Hepatic stellate cell (primary cell): ENCODE data around the gene ASAP2.

Source experiments
- DNase-seq: peaks from one replicate; pipeline ENCODE4 v3.0.0; 2011; ENCODE audit warnings: low spot score

The ASAP2 gene

DNA sequence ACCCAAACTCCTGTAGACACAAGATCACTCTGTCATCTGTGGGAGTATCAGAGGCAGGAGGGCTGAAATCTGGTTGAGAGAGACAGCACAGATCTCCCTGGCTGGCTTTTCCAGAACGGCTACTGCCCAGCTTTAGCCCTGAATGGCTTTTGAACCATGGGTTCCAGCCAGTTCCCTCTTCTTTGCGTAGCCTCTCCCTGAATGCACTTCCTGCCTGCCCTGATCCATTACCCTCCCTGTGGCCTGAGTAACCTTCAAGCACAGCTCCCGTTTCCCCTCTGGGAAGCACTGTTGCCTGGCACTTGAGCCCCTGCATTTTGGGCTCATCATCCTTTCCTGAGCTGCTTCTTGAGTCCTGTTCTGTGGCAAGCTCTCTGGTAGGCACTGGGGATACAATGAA, 68.8 kb downstream of the ASAP2 start:
- DNase-seq = no peak

DNA sequence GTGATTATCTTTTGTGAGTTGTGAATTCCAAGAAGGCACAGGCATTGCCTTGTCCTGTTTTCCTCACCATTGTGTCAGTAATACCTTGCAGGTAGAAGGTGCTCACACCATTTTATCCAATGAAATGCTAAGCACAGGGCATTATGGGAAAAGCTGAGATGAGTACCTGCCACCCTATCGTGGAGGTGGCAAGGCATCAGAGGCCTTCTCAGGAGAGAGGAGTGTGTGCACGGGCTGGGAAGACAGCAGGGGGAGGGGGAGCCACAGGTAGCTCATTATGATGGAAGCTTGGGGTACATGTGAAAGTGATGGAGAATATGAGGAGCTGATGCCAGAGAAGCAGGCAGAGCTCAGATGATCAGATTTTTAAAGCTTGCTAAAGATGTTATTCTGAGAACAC, 69.5 kb downstream of the ASAP2 start:
- DNase-seq = no peak

DNA sequence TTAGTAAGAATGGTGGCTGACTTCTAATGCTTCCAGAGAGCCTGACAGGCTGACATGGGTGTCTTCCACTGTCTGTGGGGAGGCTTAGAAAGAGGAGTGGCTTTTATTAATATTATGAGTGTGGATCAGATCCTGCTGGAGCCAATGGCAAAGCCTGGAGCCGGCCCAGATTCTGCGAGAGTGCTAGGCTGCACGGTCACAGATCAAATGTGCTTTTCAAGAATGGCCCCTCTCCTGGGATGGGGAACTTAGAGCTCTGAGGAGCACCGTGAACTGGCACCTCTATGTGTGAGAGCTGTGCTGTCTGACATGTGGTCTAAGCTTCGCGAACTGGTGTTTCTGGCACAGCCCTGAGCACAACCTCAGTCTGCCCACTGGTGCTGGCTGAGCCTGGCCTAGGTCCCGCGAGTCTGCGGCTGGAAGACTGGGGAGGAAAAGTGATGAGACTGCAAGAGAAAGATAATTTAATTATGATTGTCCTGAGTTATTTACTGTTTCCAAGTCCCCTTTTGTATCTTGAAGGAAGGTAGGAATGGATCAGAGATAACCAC, 70.4 kb downstream of the ASAP2 start:
- DNase-seq = no peak

DNA sequence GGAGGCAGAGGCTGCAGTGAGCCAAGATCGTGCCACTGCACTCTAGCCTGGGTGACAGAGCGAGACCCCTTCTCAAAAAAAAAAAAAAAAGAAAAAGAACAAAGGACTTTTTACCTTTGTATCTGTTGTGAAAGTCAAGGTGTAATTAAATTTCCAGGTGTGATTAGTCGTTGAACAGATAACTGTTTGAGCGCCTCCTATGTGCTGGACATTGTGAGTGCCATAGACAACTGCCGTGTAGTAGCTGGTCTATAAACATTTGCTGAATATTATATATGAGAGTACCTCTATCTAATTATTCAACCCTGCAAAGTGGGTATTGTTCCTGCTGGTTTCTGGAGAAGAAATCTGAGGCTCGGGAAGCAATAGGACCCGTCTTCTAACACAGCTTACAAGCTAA, 71.8 kb downstream of the ASAP2 start:
- DNase-seq = no peak

DNA sequence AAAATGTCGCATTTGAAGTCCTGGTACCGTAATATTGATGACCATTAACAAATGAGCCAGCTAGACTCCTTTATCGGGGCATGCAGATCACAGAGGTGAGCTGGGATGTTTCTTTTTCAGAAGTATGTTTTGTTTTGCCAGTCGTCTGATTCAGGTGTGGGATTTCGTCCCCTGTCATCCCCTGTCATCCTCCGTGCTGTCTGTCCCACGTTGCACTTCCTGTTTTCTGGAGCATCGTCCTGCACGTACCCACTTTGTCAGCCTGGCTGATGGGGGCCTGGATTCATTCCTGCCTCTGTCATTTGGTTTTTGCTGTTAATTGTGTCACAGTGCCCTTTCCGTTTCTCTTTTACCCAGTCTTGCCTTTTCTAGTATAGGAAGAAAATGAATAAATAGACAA, 72.8 kb downstream of the ASAP2 start:
- no peak for DNase-seq

DNA sequence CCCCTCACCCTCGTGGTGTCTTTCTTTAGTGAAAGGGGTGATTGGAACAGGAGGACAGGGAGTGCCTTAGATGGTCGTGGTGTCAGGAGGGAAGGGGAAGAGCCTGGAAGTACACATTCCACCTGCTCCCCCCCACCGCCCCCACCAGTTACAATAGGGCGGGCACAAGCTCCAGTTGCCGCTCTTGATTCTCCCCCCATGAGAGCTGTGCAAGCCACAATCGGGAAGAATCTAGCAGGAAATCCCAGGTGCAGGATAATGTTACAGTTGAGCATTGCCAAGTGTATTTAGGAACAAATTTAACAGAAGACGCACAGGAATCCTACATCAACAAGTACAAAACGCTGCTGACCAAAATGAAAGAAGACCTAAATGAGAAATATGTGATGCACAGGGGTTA, 73.6 kb downstream of the ASAP2 start:
- DNase-seq = no peak

DNA sequence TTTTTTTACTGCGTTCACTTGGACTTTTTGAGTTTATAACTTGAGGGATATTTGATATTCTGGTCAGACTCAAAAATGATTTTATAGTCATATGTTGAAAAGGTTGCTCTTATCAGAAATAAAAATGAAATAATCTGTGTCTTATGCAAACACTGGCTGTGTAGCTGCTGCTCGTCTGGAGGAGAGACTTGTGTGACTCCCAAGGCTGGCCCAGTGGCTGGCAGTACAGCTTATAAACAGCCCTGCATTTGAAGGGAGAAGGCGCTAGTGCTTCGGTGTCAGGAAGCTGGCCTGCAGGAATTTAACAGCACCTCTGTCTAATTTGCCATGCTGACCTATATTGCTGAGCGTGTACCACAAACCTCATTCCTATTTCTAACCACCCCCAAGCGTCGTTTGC, 74.5 kb downstream of the ASAP2 start:
- DNase-seq = no peak

DNA sequence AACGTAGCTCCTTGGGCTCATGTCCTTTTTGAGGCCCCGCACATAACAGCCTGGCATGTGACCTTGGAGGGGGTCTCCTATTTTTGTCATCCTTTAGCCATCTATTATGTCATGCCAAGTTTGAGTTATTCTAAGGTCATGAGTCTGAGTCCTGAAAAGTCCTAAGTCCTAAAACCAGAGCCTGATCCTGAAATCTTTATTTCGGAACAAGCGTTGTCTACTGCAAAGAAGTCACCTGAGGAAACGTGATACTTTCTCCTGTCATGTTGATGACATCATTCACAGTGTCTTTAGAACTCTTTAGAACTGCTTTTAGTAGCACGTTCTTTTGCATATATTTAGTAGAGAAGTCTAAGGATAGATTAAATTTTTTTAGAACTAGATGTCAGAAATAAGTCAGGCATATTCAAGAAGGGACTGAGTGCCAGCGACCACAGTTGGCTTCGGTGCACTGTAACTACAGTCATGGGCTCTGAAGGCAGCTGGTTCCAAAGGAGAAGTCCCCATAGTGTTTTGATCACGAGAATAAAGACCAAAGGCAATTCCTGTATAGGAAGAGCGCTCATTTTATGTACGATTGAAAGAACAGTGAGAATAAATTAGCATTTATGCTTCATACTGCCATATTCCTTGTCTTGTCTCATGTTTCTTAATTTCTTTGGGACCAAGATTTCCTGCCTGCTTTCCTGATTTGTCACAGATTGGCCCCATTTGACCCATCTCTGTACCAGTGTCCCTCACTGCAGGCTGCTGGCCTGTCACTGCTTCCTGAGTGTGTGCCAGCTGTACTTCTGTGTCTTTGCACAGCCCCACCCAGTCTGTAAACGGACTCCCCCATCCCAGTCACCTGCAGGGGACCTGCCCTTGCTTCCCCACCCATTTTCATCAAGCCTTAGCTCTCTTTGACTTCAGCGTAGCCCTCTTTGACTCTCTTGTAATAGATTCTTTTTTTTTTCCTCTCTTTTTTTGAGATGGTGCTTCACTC, 75.8 kb downstream of the ASAP2 start:
- DNase-seq = no peak

DNA sequence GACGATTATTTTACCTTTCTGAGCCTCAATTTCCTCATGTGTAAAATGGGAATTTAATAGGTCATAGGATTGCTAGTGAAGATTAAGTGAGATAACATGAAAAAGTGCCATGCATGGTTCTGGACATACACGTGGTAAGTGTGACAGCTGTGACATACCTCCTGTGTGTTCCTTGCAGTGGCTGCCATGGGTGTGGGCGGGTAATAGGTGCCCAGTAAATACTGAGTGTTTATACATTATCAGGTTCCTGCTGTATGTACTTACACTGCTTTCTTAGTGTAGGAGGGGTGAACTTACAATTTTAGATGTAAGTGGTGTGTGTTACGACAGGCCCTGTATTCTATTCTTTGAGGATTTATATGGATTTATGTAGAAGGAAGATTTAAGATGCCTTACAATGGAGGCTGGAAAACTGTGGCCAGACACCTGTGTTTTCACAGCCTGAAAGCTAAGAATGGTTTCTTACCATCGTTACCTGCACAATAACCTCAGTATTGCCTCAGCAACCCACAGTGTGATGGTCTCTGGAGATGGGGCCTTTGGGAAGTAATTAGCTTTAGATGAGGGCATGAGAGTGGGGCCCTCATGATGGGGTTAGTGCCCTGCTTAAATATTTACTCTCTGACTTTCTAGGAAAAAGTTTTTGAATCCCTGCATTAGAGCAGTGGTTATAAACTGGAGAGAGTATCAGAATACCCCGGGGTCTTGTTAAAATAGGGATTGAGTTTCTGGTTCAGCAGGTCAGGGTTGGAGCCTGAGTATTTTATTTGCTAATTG, 78.1 kb downstream of the ASAP2 start:
- no peak for DNase-seq

DNA sequence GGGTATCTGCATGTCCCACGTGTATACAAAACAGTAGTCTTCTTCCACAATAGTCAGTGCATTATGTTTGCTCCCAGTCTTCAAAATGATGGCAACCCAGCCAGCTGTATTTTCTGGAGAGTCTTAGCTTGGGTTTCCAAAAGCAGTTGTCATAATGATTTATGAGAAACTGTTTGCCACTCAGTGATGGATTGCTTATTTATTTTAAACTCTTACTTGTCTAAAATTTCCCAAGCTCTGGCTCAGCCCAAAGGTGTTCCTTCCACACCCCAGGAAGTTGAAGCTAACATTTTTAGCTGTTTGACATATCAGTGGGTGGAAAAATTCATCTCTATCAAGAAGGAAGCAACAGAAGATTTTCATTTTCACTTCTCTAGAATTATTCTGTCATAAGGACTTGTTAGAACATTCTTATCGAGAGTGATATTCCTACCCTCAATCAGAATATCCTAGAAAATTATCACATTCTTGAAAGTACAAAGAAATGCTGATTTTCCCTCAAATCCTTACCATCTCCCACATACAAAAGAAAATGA, 78.8 kb downstream of the ASAP2 start:
- DNase-seq = no peak

DNA sequence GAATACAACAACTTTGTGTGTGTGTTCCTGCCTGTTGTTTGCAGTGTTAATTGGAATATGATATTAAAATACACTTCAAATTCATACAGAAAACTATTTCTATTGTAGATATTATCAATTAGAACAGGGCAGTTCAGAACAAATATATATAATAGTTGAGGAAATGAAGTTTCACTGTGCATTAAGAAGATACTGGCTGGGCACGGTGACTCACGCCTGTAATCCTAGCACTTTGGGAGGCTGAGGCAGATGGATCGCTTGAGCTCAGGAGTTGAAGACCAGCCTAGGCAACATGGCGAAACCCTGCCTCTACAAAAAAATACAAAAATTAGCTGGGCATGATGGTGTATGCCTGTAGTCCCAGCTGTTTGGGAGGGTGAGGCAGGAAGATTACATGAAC, 79.3 kb downstream of the ASAP2 start:
- no peak for DNase-seq

DNA sequence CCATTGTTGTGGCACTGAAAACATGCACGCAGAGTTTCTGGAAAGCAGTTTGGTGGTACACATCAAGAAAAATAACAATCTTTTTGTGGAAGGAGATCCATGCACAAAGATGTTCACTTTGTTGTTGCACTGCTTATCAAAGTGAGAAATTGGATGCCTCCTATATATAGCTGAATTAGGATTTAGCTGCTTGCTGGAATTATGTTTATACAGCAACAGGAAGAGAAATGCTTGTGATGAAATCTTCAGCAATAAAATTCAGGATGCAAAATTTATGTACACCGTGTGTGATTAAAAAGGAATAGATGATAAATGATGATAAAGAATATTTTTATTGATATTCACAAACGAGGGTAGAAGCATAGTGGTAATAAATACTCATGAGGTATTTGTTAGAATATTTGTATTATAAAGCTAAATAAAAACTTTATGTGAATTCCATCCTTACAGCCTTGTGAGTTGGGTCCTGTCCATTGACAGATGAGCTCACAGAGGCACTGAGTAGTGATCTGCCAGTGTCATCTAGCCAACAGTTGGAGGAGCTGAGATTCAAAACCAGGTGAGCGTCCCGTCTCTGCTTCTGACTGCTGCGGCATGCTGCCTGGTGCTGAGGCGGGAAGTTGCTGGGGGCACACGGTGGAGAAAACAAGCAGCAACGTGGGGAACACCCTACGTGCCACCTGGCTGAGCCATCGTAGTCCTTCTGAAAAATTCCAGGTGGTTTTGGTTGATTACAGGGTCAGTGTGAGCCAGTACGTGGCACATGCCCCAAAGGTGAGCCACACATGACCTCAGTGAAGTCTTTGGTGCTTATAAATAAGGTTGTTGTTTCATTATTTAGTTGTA, 80.2 kb downstream of the ASAP2 start:
- DNase-seq = no peak

DNA sequence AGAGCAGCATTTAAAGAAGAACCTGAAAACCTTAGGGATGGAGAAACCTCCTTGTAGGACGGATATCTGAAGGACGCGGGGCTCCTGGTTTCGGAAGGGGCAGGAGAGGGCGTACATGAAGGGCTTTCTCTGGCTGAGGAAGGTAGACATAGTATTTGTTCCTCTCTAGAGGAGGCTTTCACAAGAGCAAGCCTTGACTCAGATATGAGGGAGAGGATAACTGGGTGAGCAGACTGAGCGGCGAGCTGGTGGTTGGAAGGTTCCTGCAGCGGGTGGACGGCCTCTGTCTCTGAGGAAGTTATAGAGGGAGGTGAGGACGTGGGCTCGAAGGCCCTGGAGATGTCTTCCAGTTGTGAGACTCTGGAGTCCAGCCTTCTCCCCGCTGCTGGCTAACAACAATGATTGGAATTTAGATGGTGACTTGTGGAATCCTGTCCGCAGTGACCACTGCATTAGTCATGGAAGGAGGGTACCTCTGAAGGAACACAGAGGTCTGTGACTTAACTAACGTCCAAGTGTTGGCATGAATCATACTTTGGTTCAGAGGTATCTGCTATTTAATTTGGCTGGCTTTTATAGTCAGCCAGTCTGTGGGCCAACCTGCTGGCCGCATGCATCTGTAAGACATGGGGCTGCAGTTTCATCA, 80.9 kb downstream of the ASAP2 start:
- peak; percentile 93 for DNase-seq

DNA sequence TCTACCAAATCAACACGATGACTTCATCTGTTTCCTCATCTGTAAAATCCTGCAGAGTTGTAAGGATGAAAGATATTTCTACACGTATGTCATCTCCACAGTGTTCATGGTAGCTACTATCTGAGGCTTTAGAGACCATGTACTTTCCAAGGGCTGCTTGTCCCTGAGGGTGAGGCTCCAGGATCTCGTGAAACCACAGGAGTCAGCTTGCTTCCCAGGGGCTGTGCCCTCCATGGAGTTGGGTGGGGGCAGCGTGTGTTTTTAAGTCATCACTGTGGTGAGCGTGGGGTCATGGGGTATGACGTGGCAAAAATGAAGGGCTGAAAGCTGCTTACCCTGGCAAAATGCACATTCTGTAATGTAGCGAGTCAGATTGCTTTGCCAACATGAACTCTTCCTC, 81.6 kb downstream of the ASAP2 start:
- peak; percentile 89 for DNase-seq

DNA sequence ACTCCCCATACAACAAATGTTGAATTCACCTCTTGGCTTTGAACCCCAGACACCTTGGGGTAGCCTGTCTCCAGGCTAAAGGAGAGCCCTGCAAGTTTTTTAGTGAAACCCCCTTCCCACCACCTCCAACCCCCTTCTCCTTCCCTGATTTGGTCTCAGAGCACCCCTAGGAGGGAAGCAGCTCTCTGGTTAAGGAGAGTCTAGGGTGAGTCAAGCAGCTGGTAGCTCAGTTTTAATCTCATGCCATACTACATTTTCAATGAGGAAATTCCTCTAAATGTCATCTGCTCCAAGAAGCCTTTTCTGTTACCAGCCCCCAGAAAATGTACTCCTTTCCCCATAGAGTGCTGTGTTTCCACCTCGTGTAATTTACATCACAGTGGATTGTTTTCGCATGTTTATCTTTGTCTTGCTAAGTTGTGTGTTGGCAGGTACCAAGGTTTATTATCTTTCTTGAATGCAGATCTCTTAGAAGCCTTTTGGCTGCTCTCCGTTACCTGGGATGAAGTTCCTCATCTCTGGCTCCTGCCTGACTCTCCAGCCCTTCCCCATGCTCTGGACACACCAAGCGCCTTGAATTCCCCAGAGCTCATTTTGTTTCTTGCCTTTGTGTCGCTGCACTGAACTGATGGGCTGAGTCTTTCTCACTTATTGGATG, 82.2 kb downstream of the ASAP2 start:
- DNase-seq = peak; percentile 62

DNA sequence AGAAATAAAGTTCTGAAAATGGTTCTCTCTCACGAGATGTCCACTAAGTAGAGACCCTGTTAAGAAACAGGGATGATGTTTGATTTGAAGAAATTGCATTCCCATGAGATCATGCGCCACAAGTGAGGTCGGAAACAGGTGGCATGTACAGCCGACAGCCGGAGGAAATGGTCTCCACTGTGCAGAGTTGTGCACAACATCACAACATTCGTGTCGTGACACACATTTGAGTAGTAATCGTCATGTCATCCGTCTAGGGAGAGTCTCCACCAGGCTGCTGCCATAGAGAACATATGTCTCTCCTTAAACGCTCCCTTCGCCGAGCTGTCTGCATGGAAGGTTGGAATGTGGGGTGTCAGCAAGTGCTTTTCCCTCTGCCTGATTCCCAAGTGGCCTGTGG, 84.7 kb downstream of the ASAP2 start:
- DNase-seq = no peak

DNA sequence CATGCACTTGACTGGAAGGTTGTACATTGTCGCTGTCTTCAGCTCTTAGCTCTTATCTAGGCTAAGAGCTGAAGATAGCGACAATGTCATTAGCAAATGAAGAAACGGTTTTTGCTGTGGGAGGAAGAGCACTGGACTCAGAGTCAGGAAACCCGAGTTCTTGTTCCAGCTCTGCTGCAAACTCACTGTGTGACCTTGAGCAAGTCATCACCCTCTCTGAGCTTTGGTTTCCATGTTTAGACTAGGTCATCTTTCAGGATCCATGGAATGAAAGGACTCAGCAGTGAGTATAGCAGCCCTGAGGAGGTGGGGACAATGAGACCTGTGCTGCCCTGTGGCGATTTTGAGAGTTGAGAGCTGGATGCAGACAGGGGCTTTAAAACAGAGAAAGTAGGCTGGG, 85.3 kb downstream of the ASAP2 start:
- no peak for DNase-seq

DNA sequence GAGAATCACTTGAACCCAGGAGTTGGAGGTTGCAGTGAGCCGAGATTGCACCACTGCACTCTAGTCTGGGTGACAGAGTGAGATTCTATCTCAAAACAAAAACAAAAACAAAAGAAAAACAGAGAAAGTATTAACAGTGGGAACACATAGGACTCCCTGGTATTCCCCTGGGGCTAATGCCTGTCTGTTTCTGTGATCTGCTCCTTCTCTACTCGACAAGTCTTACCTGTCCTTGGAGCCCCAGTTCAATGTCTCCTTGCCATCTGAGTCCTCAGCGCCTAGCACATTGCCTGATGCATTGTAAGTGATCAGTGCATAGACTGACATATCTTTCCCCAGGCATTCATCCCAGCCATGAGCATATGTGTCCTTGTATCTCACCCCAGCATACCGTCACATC, 85.8 kb downstream of the ASAP2 start:
- DNase-seq = no peak

DNA sequence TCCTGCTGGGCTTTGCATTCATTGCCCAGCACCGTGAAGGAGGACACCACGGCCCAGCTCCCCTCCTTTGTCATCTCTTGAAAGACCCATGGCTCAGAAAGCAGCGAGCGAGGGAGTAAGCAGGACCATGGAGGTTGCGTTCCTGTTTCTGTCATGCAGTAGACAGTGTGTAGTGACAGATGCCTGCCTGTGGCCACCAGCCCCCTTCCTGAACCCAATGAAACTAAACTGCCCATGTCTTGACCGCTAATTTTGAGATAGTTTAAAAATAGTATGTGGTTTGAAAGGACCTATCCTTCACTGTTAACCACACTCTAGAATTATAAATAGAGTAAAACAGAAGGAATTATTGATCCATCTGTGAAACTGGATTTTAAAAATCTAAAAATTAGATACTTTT, 88.2 kb downstream of the ASAP2 start:
- no peak for DNase-seq

DNA sequence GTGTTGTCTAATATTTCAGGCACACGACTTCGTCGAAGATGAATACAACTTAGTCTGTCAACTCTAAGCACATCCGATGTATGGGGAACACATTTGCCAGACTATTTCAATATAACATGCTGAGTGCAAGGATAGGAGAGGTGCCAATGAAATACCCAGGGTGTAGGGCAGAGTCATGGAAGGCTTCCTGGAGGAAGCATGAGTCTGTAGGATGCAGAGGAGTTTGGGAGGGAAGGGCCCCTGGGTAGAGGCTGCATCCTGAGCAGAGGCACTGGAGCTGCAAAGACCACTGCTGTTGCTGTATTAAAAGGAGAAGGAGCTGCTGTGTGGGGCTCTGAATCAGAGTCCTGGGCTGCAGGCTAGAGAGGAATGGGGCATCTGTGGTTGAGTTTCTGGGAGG, 89.9 kb downstream of the ASAP2 start:
- DNase-seq = no peak

DNA sequence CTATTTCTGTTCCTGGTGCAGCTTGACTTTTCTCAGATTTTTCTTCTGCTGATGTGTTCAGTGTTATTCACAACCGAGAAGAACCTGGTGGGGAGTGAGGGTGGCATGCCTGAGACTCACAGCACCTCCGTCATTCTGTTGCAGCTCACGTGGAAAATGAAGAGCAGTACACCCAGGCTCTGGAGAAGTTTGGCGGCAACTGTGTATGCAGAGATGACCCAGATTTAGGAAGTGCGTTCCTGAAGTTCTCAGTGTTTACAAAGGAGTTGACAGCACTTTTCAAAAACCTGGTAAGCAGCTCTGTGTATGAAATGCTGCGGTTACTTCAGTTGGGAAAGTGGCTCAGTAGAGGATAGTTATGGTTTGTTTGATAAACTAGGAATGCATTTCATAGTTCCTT, 90.5 kb downstream of the ASAP2 start:
- DNase-seq = peak; percentile 66
